Measurements from ENCODE around the gene C16orf90.

The C16orf90 gene

DNA sequence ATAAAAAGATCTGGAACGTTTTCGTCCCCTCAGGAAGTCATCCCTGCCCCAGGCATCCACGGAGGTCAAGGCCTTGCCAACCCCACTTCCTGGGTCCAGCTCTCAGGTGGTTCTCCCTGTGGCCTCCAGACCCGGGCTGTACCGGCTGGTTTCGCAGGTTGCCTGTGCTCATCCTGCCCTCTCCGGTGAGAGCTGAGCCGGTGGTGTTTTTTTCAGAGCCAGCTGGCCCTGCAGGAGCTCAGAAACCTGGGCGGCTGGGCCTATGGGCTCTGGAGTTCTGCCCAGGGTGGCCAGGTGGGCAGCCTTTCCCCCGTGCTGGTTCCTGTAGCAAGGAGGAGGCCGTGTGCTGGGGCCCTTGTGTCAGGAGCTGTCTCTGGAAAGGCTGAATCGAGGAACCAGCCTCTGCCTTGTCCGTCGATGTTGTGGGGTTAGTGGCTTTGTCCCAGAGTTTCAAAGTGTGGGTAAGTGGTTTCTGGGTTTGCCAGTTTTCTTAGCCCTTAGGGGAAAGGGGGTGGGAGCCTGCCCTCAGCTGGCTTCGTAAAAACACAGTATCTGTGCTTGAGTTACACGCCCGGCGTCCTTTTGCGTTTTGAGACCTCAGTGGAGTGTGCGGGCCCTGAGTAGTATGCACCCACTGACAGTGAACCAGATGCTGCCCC lies 23.6 kb downstream of the C16orf90 start:
- H3K4me3 ChIP-seq: no peak overlapping the region
- H3K27ac ChIP-seq: no peak overlapping the region
- TF ChIP-seq, protein P1, sequence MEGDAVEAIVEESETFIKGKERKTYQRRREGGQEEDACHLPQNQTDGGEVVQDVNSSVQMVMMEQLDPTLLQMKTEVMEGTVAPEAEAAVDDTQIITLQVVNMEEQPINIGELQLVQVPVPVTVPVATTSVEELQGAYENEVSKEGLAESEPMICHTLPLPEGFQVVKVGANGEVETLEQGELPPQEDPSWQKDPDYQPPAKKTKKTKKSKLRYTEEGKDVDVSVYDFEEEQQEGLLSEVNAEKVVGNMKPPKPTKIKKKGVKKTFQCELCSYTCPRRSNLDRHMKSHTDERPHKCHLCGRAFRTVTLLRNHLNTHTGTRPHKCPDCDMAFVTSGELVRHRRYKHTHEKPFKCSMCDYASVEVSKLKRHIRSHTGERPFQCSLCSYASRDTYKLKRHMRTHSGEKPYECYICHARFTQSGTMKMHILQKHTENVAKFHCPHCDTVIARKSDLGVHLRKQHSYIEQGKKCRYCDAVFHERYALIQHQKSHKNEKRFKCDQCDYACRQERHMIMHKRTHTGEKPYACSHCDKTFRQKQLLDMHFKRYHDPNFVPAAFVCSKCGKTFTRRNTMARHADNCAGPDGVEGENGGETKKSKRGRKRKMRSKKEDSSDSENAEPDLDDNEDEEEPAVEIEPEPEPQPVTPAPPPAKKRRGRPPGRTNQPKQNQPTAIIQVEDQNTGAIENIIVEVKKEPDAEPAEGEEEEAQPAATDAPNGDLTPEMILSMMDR (IDR thresholded peaks at IDR 0.05): no peak
- no peak for DNase-seq (ENCODE audit: low spot score)

DNA sequence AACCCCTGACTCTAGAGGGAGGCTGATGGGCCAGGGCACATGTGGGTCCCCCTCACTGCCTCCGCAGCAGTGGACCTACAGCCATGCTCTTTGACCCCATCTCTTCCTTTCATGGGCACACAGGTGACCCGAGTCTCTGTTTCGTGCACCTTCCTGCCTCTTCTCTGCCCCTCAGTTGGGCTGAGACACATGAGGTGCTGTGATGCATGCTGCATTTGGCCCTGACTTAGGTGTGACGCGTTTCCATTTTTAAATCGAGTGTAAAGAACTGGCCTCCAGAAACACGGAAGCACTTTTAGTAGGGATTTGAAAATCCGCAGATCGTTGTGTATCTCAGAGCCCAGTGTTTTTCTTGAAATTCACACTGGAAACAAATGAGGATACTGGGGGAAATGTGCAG lies 24.6 kb downstream of the C16orf90 start:
- no peak for DNase-seq (ENCODE audit: low spot score)

DNA sequence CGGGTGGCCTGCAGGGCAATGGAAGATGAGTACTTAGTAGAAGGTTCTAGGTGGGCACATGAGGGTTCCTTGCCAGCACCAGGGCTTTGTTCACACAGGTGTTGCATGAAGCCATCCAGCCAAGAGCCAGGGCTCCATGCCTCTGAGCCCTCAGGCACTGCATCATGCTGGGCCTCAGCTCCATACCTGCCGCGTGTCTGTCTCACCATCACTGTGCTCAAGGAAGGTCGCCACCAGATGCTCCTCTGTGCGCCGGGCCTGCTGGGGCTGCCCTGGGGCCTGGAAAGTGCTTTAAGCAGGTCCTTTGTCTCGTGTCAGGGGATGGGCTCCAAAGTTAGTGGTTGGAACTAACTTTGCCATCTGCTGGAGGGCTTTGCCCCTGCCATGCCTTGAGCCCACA lies 25.6 kb downstream of the C16orf90 start:
- TF ChIP-seq, protein P1 (IDR thresholded peaks at IDR 0.05): no peak
- Histone ChIP-seq H3K4me3 (no peak overlapping the region), H3K27ac (no peak overlapping the region)
- DNase-seq (ENCODE audit: low spot score): no peak

More for the DNA sequence above, 24.6 kb downstream of the C16orf90 start:
- TF ChIP-seq, protein P1 (IDR thresholded peaks at IDR 0.05): no peak
- Histone ChIP-seq H3K4me3 (no peak overlapping the region), H3K27ac (no peak overlapping the region)

DNA sequence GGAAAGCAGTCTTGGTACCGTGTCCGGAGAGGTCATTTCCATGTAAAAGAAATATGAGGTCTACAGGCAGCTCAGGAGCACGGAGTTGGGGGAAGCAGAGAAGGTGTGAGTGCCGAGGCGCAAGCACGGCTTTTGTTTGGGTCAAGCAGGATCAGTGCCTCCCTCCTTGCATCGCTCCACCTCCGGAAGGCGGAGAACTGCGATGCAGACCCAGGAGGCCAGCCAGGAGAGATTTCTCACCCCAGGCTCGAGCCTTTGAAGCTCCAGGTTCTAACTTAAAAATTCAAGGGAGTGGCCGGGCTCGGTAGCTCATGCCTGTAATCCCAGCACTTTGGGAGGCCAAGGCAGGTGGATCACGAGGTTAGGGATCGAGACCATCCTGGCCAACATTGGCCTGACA lies 26.8 kb downstream of the C16orf90 start:
- H3K4me3 ChIP-seq: no peak overlapping the region
- no peak overlapping the region for H3K27ac ChIP-seq
- TF ChIP-seq, protein P1 (IDR thresholded peaks at IDR 0.05): no peak
- DNase-seq (ENCODE audit: low spot score): no peak

DNA sequence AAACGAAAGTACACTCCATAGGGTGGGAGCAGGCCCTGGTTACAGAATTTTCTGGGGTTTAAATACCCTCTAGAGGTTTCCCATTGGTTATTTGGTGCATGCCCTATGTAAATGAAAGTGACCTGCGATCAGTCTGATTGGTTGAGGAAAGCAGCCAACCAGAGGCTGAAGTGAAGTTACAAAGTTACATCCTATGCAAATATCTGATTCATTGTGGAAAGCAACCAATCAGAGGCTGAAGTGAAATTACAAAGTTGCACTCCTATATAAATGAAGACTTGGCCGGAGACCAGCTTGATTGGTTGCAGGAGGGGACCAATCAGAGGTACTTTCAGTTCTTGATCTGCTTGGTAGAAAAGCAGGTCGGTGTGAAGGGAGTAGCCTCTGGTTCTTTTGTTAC lies 27.4 kb downstream of the C16orf90 start:
- TF ChIP-seq, protein P1 (IDR thresholded peaks at IDR 0.05): no peak
- DNase-seq (ENCODE audit: low spot score): no peak
- no peak overlapping the region for H3K27ac ChIP-seq

DNA sequence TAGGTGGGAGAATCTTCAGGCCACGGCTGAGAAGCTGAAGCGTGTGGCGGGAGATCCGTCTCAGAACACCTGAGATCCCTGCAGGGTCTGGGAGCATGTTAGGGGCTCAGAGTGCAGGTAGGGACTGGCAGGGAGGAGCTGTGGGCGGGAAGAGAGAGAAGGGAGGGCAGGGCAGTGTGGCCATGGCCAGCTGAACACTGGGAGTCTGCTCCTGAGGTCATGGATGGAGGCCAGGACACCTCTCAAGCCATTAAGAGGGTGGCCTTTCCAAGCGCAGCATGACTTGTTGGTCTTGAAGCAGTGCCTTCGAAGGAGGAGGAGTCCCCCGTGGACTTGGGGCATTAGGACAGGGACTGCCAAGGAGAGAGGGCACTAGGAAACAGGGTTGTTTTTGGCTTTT lies 28.1 kb downstream of the C16orf90 start:
- TF ChIP-seq, protein P1 (IDR thresholded peaks at IDR 0.05): no peak
- no peak for DNase-seq (ENCODE audit: low spot score)
- Histone ChIP-seq H3K4me3 (no peak overlapping the region), H3K27ac (no peak overlapping the region)

More for the DNA sequence above, 27.4 kb downstream of the C16orf90 start:
- H3K4me3 ChIP-seq: no peak overlapping the region

DNA sequence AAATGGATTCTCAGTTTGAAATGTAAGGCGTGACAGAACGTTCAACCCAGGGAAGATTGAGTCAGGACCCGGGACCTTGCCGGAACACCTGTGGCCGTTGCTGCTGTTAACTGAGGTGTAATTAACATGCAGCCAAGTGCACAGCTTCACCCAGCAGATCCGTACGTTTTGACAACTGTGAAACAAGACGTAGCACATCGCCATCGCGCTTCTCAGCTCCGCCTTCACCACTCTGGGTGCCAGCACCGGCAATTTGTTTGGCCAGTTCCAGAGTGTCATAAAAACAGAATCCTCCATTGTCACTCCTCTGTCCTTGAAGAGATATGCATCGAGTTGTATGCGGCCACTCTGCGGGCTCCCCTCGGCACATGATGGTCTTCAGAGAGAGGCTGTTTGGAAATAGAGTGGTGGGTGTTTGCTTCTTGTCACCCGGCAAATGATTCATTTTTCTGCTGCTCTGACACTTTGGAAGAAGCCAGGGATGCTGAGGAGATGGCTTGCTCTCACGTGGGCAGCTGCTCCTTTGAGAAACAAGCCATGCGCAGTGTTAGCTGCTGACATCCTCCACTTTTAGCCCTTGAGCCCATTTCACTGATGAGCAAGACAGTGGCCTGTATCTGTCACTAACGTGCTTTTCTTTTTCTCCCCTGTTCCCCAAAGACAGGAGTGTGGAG lies 29.2 kb downstream of the C16orf90 start:
- H3K4me3 ChIP-seq: no peak overlapping the region
- DNase-seq (ENCODE audit: low spot score): no peak
- H3K27ac ChIP-seq: no peak overlapping the region
- TF ChIP-seq, protein P1 (IDR thresholded peaks at IDR 0.05): no peak
